GM13977 (cell line): ENCODE measurements around the gene ATAT1.

Source experiments
- DNase-seq: peaks from one replicate; pipeline ENCODE4 v3.0.0; 2012; ENCODE audit warnings: low spot score
- in situ Hi-C: fragments of 300-500 bp; cut with MboI; formaldehyde crosslinking; loops from one replicate; pipeline ENCODE4 v1.12.0; 2022; ENCODE audit warnings: low sequenced_read_pairs, low pct_unique_long_range_greater_than_20kb, mixed read lengths, inconsistent platforms; ENCODE audit not compliant: unreplicated experiment
- TF ChIP-seq, protein P1 (sequence below): IDR thresholded peaks from 2 replicates; pipeline ENCODE4 v1.5.1; 2012; ENCODE audit warnings: mild to moderate bottlenecking, control low read depth; ENCODE audit not compliant: insufficient read depth; ENCODE audit errors: extremely low read depth, missing control alignments

ATAT1 gene

GRCh38 chr6:30646450-30647241 is 20.0 kb downstream of the ATAT1 start, which contains the start of gene C6orf136:
Gene C6orf136 (plus strand): TSS chr6:30647133. CDS start chr6:30647232, 99 bp downstream.
- TF ChIP-seq, protein P1, sequence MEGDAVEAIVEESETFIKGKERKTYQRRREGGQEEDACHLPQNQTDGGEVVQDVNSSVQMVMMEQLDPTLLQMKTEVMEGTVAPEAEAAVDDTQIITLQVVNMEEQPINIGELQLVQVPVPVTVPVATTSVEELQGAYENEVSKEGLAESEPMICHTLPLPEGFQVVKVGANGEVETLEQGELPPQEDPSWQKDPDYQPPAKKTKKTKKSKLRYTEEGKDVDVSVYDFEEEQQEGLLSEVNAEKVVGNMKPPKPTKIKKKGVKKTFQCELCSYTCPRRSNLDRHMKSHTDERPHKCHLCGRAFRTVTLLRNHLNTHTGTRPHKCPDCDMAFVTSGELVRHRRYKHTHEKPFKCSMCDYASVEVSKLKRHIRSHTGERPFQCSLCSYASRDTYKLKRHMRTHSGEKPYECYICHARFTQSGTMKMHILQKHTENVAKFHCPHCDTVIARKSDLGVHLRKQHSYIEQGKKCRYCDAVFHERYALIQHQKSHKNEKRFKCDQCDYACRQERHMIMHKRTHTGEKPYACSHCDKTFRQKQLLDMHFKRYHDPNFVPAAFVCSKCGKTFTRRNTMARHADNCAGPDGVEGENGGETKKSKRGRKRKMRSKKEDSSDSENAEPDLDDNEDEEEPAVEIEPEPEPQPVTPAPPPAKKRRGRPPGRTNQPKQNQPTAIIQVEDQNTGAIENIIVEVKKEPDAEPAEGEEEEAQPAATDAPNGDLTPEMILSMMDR: no peak

DNA sequence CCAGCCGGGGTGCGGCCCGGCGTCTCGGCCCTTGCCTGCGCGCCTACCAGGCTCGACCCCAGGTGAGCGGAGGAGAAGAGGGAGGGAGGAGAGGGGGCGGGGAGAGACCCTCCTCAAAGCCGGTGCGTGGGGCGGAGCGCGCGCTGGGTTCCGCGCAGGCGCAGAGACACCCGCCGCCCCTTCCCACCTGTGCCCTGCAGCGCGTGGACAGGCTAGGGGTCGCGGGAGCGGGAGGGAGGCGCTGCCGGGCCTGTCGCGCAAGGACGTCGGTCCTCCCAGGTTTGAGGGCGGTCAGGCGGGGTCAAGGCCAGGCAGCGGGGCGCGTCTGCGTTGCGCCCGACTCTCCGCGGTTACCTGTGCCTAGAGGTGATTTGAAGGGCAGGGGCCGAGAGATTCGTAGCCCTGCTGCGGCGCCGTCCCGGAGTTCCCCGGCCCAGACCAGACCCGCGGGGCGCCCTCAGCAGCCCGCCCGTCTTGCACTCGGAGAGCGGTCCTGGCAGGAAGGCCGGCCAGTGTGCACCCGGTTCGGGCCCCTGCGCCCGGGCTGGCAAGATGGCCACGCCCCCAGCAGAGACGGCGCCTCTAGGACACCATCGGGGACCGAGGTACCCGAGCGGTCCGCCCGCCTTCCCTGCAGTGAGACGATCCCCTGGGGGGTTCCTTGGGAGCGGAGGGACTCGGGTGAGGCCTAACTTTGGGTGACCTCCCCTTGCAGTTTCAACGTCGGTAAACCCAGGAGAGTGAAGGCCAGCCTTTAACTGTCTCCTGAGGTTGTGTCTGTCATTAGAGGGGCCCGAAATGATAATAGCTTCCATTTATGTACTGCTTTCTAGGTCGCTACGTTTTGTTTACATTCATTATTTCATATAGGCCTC is 20.8 kb downstream of the ATAT1 start:
- in situ Hi-C loops: no loop called here
- TF ChIP-seq, protein P1: no peak
- DNase-seq: peak; percentile 87

More at GRCh38 chr6:30646450-30647241, 20.0 kb downstream of the ATAT1 start, which contains the start of gene C6orf136:
- in situ Hi-C loops: no loop called here
- peak; percentile 99 for DNase-seq

DNA sequence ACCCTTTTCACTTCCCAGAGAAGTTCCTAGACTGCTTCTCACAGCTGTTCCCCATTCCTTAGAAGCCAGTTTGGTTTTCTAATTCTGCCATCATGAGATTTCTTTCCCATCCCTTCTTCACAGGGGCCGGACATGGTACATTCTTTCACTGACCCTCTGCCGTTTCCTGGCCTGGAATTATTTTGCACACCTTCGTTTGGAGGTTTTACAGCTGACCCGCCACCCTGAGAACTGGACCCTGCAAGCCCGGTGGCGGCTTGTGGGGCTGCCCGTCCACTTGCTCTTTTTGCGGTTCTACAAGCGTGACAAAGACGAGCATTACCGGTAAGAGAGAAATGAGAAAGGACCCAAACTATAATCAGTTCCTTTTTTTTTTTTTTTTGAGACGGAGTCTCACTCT is 24.5 kb downstream of the ATAT1 start:
- in situ Hi-C loops: no loop called here
- TF ChIP-seq, protein P1: no peak
- no peak for DNase-seq

DNA sequence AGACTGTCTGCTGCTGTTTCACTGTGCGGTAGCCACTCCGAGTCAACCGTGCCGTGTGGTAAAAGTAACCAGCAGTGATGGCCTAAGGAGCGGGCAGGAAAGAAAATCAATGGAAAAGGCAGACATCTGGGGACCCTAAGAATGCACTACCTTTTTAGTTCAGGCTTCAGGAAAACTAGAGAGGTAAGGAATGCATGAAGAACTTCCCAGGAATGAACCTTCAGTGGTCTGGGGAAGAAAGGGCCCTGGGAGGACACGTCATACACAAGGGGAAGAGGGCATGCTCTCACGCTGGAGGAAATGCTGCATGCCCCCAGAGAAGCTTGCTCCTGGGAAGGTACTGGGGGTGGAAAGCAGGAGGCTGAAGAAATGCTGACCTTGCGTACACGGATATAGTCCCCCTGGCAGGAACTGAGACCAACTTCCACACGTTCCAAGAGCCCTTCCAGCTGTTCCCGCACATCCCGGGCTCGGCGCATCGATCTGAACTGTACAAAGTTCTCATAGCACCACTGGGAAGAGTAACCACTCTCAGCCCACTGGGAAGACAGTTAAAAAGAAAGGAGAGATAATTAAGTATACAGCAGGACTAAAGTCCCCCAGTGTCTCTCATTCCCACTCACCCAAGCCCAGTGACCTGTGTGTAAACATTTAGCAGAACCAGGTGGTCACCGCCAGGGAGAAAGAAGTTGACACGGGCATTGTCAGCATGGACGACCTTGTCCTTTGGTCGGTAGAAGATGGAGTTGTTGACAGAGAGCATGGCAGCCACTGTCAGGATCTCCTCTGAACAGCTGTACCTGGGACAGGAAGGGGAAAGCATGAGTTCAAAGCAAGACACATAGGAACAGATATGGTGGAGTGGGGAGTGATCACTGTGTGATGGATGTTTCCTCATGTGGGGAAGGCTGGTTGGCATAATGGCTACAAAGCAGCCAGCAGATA is 28.4 kb downstream of the ATAT1 start:
- no peak for DNase-seq
- in situ Hi-C loops: no loop called here
- TF ChIP-seq, protein P1: no peak

DNA sequence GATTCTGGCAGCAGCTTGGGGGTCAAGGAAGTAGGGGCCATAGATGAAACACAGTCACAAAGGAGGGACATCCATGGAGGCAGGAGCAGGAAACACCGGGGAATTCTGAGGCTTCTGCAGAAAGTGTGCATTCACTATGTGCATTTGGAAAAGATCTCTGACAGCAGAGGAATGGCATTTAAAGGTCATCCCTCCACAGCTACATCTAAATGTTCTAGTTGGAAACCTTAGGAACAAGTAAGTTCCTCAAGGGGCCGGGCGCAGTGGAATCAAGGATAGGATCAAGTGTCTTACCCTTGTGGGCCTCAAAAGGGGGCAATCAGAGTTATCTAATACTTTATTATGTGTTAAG is 29.0 kb downstream of the ATAT1 start:
- no peak for DNase-seq
- in situ Hi-C loops: no loop called here
- TF ChIP-seq, protein P1: no peak

DNA sequence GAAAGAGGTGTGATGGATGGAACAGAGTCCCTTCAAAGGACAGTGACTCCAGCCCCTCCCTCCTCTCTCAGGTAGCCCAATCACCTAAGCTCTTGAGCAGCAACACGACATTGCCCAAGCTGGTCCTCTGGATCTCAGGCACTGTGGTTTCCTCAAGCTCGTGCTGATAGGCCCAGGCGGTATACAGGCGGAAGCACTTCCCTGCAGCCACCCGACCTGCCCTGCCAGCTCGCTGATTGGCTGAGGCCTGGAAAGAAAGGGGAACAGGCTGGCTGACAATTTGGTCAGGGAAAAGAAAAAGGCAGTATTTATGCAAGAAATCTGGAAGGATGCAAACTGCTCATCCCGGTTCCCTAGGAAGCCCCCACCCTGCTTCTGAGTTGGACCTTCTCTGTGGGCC is 29.8 kb downstream of the ATAT1 start:
- DNase-seq: no peak
- in situ Hi-C loops: no loop called here
- TF ChIP-seq, protein P1: no peak
